Stimulated activated CD4-positive, alpha-beta T cell treated with anti-CD3 and anti-CD28 coated beads, TNF-alpha, amount 100 ng/mL, for 1 hour (primary cell): Measurements from ENCODE around the gene RBM27.
"Not testable (repeated sequence)": the region's sequence is repeated elsewhere in the genome, so short reads cannot be mapped to it uniquely, and the experiment has no call there.

Experiments
- DNase-seq, 3 donors: peaks; one replicate each; pipeline ENCODE4 v3.0.0-alpha.2; 2020; ENCODE audit warnings: low read depth in 3 of 3, low spot score in 1 of 3

Gene RBM27

DNA sequence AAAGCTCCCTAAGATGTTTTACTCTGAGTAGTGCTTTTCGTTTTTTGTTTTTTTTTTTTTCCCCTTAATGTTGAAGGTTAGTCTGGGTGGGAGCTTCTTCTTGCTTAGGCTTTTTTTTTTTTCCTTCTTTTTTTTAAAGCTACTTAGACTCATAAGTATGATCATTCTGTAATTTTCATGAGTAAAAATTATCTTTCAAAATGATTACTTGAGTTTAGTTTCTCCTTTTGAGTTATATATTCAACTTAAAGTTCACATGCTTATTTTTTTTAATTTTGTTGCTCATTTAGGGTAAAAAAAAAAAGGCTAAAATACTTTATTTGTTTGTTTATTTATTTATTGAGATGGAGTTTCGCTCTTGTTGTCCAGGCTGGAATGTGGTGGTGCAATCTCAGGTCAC lies 2.9 kb downstream of the RBM27 start:
- no peak for DNase-seq

DNA sequence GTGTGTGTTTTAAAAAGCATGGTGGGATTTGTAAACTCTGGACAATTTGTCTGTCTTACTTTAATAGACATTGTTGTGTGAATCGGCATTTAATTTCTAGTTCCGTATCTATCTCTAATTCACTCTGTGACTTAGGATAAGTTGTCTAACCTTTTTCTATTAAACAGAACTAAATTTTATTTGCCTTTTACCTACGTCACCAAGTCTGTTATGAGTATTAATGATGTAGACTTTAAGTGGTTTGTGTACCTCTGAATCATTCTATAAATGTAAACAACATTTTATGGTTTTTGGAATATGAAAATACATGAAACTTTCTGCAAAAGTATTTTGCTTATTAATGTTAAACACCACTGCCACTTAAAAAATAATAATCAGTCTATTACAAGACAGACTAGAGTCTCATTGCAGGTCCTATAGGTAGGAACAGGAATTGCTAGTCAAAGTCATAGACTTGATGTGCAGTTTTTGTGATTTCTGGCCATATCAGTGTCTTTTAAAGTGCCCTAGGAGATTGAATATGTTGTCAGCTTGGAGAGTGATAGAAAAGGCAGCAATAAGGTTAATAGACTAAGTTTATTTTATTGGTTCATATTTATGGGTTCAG lies 5.6 kb downstream of the RBM27 start:
- no peak for DNase-seq

DNA sequence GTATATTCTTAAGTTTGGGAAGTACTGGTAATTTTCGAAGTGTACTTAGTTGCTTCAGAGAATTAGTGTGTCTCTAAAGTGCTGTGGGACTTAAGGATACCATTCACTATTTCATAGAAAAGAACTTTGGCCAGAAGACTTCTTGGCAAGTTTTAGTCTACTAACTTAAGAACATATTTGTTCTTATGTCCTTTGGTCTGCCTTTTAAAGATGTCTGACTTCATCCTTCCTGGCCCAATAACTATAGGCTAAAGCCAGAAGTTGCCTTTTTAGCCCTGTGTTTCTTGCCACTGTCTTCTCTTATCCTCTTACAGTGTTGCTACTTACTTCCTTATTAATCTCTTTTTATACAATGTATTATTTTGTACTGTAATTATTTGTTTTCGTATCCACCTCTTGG lies 6.3 kb downstream of the RBM27 start:
- DNase-seq: no peak

DNA sequence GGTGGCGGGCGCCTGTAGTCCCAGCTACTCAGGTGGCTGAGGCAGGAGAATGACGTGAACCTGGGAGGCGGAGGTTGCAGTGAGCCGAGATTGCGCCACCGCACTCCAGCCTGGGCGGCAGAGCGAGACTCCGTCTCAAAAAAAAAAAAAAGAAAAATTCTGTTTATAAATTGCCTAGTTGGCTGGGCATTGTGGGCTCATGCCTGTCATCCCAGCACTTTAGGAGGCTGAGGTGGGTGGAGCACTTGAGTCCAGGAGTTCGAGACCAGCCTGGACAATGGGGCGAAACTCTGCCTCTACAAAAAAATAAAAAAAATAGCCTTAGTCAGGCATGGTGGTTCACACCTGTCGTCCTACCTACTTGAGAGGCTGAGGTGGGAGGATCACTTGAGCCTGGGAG lies 7.4 kb downstream of the RBM27 start:
- not testable (repeated sequence) for DNase-seq

DNA sequence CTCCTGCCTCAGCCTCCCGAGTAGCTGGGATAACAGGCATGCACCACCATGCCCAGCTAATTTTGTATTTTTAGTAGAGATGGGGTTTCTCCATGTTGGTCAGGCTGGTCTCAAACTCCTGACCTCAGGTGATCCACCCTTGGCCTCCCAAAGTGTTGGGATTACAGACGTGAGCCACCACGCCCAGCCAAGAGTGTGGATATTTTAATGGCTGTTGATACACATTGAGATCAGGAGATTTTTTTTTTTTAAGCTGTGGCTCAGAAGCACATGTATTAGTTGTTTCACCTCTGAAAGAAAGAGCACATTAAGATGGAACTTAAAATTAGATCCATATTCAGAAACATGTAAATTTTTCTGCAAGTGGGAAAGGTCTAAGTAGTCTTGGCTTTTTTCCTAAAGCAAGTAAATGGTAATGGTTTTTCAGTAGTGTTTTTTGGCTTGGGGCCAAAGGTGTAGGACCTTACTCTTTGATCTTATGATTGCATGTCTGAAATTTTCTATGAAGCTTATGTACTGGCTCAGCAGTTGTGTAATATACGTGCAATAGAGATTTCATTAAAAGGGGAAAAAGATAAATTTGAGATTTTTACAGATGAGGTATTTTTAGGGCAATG lies 9.9 kb downstream of the RBM27 start:
- DNase-seq: no peak

DNA sequence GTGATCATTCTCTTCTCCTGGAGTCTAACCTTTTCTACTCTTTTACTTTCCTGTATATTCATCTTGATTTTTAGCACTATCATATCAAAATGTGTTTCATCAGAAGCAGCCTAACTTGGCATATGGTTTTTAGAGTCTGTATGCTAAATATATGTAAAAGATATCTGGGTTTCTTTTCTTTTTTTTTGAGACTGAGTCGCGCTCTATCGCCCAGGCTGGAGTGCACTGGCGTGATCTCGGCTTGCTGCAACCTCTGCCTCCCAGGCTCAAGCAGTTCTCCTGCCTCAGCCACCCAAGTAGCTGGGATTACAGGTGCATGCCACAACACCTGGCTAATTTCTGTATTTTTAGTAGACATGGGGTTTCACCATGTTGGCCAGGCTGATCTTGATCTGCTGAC lies 11.5 kb downstream of the RBM27 start:
- not testable (repeated sequence) for DNase-seq

DNA sequence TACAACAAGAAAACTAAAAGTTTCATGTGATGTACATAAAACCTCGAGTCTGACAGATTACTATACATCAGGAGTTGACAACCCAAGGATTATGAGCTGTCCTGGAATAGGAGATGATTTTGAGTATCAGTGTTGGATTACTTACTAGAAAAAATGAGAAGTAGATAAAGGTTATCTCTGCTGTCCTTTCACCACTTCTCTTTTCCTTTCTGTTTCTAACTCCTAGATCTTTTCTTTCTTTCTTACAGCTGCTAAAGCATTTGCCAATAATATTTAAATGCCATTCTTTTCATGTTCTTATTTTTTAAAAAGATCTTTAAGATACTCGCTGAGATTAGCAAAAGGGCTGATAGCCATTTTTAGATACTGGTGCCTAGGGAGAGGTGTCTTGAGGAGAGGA lies 14.8 kb downstream of the RBM27 start:
- no peak for DNase-seq

DNA sequence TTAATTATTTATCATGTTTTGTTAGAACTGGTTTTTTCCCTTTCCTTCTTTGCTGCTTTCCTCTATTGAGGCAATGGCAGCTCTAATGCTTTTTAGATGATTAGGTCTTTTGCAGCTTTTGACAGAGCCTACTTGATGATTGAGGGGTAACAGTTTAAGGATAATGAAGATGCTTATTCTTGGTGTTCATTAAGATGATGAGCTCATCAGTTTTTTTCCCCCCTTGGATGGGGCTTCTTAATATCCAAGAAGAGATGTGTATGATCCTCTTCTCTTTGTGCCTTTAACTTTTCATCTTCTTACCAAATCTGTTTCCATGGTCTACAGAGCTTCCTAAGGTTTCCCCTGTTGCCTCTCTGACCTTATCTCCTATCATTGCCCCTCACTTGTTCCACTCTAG lies 15.8 kb downstream of the RBM27 start:
- DNase-seq: no peak

DNA sequence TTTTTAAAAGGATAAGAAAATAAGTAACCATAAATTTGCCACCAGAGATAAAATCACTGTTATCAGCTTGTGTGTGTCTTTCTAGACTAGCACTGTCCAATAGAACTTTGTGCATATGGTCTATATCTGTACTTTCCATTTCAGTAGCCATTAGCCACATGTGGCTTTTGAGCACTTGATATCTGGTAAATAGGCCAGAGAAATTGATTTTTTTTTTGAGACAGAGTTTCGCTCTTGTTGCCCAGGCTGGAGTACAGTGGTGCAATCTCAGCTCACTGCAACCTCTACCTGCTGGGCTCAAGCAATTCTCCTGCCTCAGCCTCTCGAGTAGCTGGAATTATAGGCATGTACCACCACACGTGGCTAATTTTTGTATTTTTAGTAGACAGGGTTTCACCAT lies 17.8 kb downstream of the RBM27 start:
- DNase-seq: no peak

DNA sequence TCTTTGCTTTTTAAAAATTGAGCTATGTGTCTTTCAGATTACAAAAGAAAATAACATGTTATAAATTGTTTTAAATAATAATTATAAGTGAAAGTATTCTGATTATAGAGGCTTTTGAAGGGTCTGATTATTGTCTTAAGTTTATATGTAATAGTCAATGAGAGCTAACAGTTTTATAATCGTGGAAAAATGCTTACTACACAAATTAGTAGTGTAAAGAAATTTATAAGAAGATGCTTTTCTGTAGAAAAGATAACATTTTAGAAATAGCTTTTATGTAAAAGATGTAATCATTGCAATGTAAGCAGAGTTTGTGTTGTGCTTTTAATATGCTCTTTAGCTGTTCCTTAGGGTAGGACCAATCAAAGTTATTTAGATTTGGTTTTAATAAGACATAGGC lies 18.6 kb downstream of the RBM27 start:
- DNase-seq: no peak

DNA sequence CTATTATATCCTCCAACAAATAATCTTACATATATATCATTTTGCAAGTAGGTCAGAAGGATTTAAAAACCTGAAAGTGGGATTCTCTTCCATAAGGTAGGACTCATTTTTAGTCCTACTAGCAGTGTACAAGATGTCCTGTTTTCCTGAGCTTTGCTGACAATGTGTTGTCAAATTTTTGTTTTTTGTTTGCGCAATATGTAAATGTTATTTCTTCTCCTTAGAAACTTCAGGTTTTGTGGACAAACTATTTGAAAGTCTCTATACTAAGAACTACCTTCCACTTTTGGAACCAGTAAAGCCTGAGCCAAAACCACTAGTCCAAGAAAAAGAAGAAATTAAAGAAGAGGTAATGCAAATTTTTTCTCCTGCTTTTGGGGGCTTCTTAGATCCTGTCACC lies 19.8 kb downstream of the RBM27 start:
- no peak for DNase-seq

DNA sequence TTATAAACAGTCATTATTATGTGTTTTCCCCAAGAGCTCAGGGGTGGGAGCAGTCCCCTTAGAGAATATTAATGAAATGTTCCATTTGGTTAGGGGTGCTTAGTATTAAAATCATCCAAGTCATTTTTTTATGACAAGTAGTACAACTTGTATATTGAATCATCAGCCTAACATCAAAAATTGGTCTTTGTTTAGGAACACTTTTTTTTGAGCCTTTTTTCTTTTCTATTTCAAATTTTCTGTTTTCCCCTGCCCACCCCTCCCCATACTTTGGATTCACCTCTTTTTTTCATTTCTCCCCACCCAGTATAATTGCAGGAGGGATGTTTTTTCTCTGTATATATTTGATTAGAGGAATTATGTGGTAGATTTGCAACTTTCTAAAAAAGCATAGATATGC lies 25.8 kb downstream of the RBM27 start:
- DNase-seq: no peak

DNA sequence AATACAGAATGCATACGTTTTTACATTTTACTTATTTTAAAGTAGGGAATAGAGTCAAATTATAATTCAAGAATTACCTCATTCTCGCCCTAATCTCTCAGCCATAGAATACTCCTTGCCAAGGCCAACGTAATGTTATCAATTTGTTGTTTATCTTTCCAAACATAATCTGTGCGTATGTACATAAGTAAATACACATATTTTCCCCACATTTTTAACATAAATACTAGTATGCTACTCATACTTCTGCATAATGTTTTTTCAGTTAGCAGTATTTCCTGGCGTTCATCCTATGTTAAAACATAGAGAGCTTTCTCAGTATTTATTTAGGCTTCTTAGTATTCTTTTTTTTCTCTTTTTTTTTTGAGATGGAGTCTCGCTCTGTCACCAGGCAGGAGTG lies 28.8 kb downstream of the RBM27 start:
- no peak for DNase-seq

DNA sequence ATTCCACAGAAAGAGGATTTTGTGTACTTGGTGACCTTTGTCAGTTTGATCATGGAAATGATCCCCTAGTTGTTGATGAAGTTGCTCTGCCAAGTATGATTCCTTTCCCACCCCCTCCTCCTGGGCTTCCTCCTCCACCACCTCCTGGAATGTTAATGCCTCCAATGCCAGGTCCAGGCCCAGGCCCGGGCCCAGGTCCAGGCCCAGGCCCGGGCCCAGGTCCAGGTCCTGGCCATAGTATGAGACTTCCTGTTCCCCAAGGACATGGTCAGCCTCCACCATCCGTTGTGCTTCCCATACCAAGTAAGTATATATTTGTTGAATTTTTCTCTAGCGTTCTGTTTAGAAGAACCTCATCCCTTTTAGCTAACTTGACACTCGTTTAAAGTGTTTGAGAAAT lies 30.0 kb downstream of the RBM27 start:
- no peak for DNase-seq

DNA sequence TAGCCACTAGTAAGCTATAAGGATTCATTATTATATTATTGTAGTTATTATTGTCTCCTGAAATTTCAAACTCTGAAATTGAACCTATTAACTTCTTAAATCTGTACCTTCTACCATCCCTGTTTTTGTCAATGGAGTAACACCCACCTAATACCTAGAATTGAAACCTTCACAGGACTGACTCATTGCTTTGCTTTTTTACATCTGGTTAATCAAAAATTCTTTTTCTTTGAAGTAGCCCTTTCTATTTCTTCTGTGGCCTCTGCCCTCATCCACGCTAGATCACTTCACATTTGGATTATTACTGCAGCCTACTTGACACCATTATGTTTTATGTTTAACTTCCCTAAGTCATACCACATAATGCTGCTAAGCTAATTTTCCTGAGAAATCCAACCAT lies 35.6 kb downstream of the RBM27 start:
- no peak for DNase-seq

DNA sequence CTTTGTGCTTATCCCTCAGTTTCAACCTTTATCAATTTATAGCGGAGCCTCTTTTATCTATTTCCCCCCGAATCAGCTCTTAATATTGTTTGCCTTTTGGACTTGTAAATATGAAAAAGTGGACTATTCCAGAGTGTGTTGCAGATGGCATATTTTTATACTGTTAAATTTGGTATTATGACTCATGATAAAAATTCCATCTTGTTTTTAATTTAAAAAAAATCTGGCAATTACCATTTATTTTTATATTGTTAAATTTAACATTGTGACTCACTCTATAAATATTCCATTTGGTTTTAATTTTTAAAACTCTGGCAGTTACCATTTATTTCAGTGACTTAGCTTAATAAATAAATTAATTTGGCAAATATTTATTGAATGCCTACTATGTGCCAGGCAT lies 37.5 kb downstream of the RBM27 start:
- DNase-seq: no peak

DNA sequence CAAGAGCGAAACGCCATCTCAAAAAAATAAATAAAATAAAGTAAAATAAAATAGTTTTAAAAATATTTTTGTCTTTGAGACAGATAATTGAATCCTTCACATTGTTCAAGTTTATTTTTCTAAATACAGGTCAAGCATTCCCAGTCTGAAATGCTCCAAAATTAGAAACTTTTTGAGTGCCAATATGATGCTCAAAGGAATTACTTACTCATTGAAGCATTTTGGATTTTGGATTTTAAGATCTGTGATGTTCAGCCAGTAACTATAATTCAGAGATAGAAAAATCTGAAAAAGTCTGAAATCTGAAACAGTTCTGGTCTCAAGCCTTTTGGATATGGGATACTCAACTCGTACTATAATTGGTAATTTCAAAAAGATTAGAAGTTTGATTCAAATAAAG lies 39.8 kb downstream of the RBM27 start:
- no peak for DNase-seq

DNA sequence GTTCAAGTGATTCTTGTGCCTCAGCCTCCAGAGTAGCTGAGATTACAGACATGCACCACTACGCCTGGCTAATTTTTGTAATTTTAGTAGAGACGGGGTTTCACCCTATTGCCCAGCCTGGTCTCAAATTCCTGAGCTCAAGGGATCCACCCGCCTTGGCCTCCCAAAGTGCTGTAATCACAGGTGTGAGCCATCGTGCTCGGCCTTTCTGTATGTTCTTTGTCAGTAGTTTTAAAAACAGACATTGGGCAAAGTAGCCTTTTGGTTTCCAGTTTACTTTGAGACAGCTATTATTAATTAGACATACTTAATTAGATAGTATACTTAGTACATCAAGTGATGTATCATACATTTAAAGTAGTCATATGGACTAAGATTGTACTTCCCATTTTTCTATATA lies 45.2 kb downstream of the RBM27 start:
- no peak for DNase-seq

DNA sequence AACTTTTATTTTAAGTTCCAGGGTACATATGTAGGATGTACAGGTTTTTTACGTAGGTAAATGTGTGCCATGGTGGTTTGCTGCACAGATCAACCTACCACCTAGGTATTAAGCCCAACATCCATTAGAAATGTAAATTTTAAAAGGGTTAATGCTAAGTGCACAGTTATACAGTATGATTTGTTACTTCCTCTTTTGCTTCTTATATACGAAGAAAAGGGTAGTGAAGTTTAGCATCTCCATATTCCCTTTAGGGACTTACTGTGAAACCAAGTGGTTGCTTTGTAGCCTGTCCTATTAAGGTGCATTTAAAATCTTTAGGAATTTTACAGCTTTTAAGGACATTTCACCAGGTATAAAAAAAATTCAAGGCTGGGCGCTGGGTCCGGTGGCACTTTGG lies 46.4 kb downstream of the RBM27 start:
- DNase-seq: no peak
